HG03439 (cell line): ENCODE measurements around the gene PRSS57.
A peak's percentile ranks its signal among the peaks of the same experiment; 100 is the strongest.

Source experiments
- ATAC-seq: cut with Tn5 transposase; IDR thresholded peaks from one replicate; pipeline ENCODE4 v1.9.1; 2021; ENCODE audit warnings: mild to moderate bottlenecking, moderate library complexity; ENCODE audit not compliant: unreplicated experiment

PRSS57 gene

DNA sequence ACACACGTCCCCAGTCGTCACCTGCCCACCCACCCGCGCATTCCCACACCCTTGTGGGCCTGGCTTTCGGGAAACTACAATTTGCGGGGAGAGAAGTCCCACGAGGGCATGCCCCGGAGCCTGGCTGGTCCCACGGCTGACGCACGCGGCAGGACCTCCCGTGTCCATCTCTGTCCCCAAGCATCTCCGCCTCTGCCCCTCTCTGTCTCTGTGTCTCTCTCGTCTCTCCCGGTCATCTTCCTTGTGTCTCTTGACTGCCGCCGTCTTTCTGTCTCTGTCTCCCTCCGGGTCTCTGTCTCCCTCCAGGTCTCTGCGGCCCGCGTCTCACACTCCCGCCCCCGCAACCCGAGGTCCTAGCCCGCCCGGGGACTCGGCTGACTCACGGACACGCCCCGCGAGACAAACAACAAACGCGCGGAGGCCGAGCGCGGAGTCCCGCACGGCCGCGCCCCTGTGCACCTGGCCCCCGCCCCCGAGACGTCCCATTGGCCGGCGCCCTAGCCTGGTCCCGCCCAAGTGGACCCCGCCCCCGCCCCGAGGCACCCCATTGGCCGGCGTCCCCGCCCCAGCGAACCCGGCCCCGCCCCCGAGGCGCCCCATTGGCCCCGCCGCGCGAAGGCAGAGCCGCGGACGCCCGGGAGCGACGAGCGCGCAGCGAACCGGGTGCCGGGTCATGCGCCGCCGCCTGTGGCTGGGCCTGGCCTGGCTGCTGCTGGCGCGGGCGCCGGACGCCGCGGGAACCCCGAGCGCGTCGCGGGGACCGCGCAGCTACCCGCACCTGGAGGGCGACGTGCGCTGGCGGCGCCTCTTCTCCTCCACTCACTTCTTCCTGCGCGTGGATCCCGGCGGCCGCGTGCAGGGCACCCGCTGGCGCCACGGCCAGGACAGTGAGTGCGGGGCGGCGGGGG lies 55.7 kb downstream of the PRSS57 start, which contains the start of gene FGF22:
Gene FGF22 (plus strand): TSS at position 627 of the 908 bp plus-strand sequence. CDS start 47 bp downstream, at position 674.
- ATAC-seq: peak; percentile 40

DNA sequence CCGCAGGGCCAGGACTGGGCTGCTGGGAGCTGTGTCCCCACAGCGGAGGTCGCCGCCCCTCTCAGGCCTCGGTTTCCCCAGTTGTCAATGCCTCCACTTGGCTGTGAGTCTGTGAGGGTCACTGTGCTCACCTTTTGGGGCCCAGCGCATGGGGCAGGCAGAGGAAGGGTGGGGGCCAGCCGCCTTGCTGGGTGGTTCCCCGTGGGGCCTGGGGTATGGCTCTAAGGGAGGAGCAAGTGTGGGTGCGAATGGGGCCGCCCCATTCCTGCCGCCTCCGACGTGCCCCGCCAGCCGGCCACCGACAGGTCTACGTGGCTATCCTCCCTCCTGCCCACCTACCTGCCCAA lies 56.4 kb downstream of the PRSS57 start:
- no peak for ATAC-seq
